Smooth muscle cell of the pulmonary artery (primary cell): ENCODE measurements around the gene KRT81. TPM values are rescaled to one million over a fixed set of nuclear protein-coding genes. Genes with fewer than 3 reads are reported as not detected.

ENCODE experiments used
- total RNA-seq: library from RNA; depleted of rRNA; stranded (reverse); fragments of >200 nt; gene quantifications from 2 replicates; pipeline ENCODE4 v1.2.3, GENCODE V29; 2014

The KRT81 gene
- total RNA-seq: 0.13 and 0.20 TPM in 2 replicates

DNA sequence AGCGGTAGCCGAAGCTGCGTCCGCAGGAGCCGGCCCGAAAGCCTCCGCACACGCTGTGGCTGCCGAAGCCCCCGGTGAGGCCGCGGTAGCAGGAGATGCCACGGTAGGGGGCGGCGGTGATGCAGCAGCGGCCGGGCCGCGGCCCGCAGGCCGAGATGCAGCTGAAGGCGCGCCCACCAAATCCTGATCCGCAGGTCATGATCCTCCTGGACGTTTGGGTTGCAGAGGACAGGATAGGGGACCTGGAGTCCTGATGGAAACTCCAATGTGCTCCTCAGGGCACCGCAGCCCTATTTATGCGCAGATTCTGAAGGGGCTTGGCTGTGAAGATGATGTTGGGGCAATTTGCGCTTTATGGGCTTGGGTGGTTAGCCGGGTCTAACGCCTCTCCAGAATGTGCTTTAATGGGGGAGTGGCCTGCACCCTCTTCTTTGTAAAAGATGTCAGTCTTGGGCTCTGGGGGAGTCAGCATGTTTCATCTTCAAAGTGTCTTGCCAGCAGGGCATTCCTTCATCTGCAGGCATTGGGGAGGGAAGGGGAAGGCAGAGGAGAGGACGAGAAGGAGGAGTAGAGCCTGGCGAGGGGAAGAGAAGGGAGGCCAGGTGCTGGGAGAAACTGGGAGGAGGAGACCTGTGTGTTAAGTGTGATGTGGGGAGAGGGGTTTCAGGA is at the start of gene KRT81:
Gene KRT81 (minus strand): TSS at position 268 of the 669 bp plus-strand sequence. CDS start 69 bp downstream, at position 199.

DNA sequence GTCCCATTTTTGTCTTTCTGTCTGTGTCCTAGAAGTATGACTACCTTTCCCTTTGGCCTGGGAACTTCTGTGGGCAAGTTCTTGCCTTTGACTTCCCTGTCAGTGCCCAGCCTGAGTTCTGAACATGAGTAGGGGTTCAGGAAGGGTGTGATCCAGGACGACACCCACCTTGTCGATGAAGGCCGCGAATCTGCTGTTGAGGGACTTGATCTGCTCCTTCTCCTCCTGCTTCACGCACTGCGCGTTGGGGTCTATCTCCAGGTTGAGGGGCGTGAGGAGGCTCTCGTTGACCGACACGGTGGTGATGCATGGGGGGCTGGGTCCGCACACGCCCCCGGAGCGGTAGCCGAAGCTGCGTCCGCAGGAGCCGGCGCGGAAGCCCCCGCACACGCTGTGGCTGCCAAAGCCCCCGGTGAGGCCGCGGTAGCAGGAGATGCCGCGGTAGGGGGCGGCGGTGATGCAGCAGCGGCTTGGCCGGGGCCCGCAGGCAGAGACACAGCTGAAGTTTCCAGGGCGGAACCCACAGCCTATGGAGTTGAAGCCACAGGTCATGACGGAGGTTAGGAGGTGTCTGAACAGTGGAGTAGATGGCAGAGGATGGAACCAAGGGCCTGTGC is 29.6 kb upstream of the KRT81 start, which contains the start of gene KRT83:
Gene KRT83 (minus strand): TSS at position 615 of the 617 bp plus-strand sequence. CDS start 63 bp downstream, at position 552.

DNA sequence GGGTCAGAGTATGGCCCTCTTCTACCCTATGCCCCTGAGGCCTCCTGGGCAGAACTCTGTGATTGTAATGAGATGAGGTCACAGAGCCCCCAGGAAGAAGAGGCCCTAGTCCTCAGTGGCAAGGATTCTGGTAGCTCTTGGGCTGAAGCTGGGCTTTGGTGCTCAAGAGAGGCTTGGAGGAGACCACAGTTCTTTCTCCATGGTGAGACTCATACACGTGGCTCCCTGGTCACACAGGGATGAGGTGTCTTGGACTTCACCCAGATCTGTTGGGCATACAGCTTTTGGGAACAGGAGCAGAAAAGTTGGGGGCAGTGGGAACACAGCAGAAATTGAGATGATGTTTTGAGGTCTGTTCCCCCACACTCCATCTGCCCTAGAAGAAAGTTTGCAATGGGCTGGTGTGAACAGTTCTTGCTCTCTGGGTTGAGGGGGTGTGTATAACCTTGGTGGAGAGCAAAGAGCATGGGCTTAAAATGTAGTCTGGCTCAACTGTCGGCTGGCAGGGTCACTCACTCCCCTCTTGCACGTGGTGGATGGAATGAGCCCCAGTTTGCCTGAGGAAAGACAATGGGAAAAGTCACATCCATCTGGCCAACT is 16.7 kb downstream of the KRT81 start, which contains the start of gene KRT86:
Gene KRT86 (plus strand): TSS at position 125 of the 600 bp plus-strand sequence. CDS start 27,272 bp downstream, outside the sequence.

Other genes with a start within 250 kb of the KRT81 start
- gene NR4A1, start 240.1 kb downstream of the KRT81 start, total RNA-seq: 5.9 and 7.5 TPM in 2 replicates
- gene ATG101, start 221.6 kb downstream of the KRT81 start, total RNA-seq: 70.4 and 73.8 TPM in 2 replicates
- gene SMIM41, start 211.8 kb downstream of the KRT81 start, total RNA-seq: 0.07 and 0.10 TPM in 2 replicates
- gene KRT80, start 99.5 kb downstream of the KRT81 start, total RNA-seq: 0.65 and 0.83 TPM in 2 replicates
- gene KRT7, start 58.3 kb downstream of the KRT81 start, total RNA-seq: 15.0 and 16.4 TPM in 2 replicates
- 5.0 and 8.7 TPM in 2 replicates for gene KRT86, start 16.9 kb downstream of the KRT81 start, total RNA-seq
- not detected in 2 replicates for gene KRT83, start 29.9 kb upstream of the KRT81 start, total RNA-seq
- not detected in 2 replicates for gene KRT85, start 75.9 kb upstream of the KRT81 start, total RNA-seq
- gene KRT84, start 94.1 kb upstream of the KRT81 start, total RNA-seq: not detected in 2 replicates
- gene KRT82, start 114.8 kb upstream of the KRT81 start, total RNA-seq: not detected in 2 replicates
- gene KRT75, start 142.8 kb upstream of the KRT81 start, total RNA-seq: not detected in 2 replicates
- gene KRT6B, start 160.6 kb upstream of the KRT81 start, total RNA-seq: 0.20 and 0.33 TPM in 2 replicates
- gene KRT6C, start 182.3 kb upstream of the KRT81 start, total RNA-seq: 0.07 TPM in 1 of 2 replicates, not detected in the other
- gene KRT6A, start 201.7 kb upstream of the KRT81 start, total RNA-seq: 2.7 and 11.9 TPM in 2 replicates
- gene KRT5, start 228.9 kb upstream of the KRT81 start, total RNA-seq: 0.52 and 1.8 TPM in 2 replicates